Activated CD8-positive, alpha-beta memory T cell treated with anti-CD3 and anti-CD28 coated beads, Interleukin-2, amount 10 ng/mL, durations not matched to agents 7 days and 5 days (primary cell): ENCODE data around the gene TNFRSF9. TPM values are rescaled to one million over a fixed set of nuclear protein-coding genes. Genes with fewer than 3 reads are reported as not detected.

ENCODE experiments used
- ATAC-seq: fragments of 150-1000 bp; cut with Tn5 transposase; one replicate; pipeline ENCODE4 v1.10.0; 2021; ENCODE audit warnings: moderate library complexity
- CTCF ChIA-PET: fragments of 350-600 bp; sonication (Branson Sonifier 250); formaldehyde crosslinking; loops from one replicate; lab custom pipeline; 2021; ENCODE audit warnings: antibody characterized with exemption; lab: Charles Lee
- DNase-seq: peaks from one replicate; pipeline ENCODE4 v3.0.0-alpha.2; 2020
- H3K27ac Mint-ChIP-seq: one replicate; pipeline ENCODE4 v1.8.0; 2021; ENCODE audit warnings: mild to moderate bottlenecking, mixed read lengths
- H3K27me3 Mint-ChIP-seq: one replicate; pipeline ENCODE4 v1.8.0; 2021; ENCODE audit warnings: mixed read lengths
- H3K36me3 Mint-ChIP-seq: one replicate; pipeline ENCODE4 v1.8.0; 2021; ENCODE audit warnings: mild to moderate bottlenecking, mixed read lengths
- H3K4me1 Mint-ChIP-seq: one replicate; pipeline ENCODE4 v1.8.0; 2021; ENCODE audit warnings: mixed read lengths
- H3K4me3 Mint-ChIP-seq: one replicate; pipeline ENCODE4 v1.8.0; 2021; ENCODE audit warnings: mild to moderate bottlenecking, moderate library complexity, mixed read lengths
- H3K9me3 Mint-ChIP-seq: one replicate; pipeline ENCODE4 v1.8.0; 2022; ENCODE audit warnings: low read depth, mixed read lengths
- total RNA-seq, 2 experiments: library from RNA; stranded (reverse); gene quantifications; one replicate each; pipeline ENCODE4 v1.2.3, GENCODE V29; 2021

Gene TNFRSF9
- 10 to 100 TPM; 19.2 to 68.1 TPM for total RNA-seq

DNA sequence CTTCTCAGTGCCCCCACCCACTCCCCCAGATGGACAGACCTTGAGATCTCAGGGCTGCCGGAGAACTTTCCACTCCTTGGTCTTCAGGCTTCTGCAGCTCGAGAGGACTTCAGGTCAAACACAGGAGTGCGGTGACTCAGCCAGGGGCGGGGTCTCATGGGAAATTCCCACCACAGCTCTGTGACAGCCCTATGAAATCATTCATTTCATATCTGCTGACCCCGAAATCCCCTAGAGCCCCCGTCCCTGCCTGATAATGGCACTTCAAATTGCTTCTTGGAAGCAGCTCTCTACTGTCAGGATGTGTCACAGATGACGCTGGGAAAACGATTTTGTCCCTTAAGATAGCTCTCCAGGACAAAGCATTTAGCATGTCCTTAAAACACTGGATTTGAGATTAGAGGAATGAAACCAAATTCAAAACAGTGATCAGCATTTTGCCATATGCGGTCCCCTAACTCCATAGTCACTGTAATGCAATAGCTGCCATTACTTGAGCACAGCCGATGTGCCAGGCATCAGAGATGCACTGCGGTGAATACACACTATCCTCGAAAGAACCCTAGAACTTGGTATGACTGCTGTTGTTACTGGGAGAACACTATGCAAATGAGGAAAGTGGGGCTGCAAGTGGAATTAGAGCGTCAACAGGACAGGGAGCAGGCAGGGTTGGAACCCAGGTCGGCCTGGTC lies at the start of gene TNFRSF9:
Gene TNFRSF9 (minus strand): TSS at position 95 of the 692 bp plus-strand sequence. CDS start 845 bp downstream, outside the sequence.
- DNase-seq (peak; percentile 83), ATAC-seq (peak; percentile 79)
- Mint-ChIP-seq H3K9me3 (no peaks in the 10 kb centered on the region), H3K4me1 (peaks cover 62% of the 10 kb centered on the region), H3K27ac (peak within 1 kb of the TSS; percentile 71), H3K27me3 (no peaks in the 10 kb centered on the region), H3K36me3 (peaks cover 13% of the 10 kb centered on the region), H3K4me3 (peak within 1 kb of the TSS; percentile 71)
- CTCF ChIA-PET = interaction anchor here (0.9 to 4.4 kb wide), 6 partner anchors 8 to 272 kb away, joined by 3 to 24 read pairs (median 6); no protein-coding TSS in a partner anchor

DNA sequence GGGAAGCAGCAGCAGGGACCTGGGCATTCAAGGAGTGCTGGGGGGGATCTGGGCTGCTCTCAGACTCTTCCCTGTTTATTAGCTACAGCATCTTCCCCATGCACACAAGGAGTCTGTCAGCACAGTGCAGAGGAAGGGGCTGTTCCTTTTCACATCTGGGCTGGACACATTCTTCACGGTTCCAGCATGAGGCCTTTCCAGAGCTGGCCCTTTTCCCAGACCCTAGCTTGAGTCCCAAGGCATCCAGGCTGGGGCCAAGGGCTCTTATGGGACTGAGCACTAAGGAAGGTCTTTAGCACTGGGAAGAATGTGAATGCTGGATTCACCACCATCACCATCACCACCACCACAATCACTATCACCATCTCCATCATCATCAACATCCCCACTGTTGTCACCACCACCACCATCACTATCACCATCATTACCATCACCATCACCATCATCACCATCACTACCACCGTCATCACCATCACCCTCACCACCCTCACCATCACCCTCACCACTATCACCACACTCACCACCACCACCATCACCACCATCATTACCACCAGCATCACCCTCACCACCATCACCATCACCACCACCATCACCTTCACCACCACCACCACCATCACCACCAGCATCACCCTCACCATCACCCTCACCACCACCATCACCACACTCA lies 49.3 kb upstream of the TNFRSF9 start:
- CTCF ChIA-PET = interaction anchor here (4.3 kb wide), 1 partner anchor 15 kb away, joined by 14 read pairs; no protein-coding TSS in a partner anchor
- peaks cover 13% of the 10 kb centered on the region for H3K4me1 Mint-ChIP-seq
- no peaks in the 10 kb centered on the region for H3K27me3 Mint-ChIP-seq
- ATAC-seq (no peak), DNase-seq (no peak)
- peak overlapping the region; percentile 55 for H3K27ac Mint-ChIP-seq
- H3K36me3 Mint-ChIP-seq = peaks cover 41% of the 10 kb centered on the region
- H3K4me3 Mint-ChIP-seq = no peak overlapping the region
- peaks cover 7% of the 10 kb centered on the region for H3K9me3 Mint-ChIP-seq

DNA sequence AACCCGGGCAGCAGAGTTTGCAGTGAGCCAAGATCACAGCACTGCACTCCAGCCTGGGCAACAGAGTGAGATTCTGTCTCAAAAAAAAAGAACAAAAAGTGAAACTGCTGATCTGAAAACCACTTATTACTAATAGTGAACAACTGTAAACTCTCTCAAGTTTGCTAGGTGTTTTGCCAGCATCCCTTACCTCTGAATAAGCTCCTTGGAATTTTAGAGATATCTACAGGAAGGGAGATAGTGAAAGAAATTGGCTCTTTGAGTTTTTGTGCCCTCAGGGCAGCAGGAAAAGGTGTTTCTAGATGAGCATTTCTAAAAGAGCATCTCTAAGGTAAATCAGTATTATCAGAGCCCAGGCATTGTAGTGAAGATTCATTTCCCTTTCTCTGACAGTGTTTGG lies 47.9 kb upstream of the TNFRSF9 start:
- Mint-ChIP-seq H3K27ac (no peak overlapping the region), H3K9me3 (peaks cover 7% of the 10 kb centered on the region), H3K4me3 (no peak overlapping the region), H3K27me3 (no peaks in the 10 kb centered on the region), H3K36me3 (peaks cover 51% of the 10 kb centered on the region), H3K4me1 (peaks cover 3% of the 10 kb centered on the region)
- CTCF ChIA-PET = interaction anchor here (4.3 kb wide), 1 partner anchor 13 kb away, joined by 14 read pairs; no protein-coding TSS in a partner anchor
- no peak for ATAC-seq
- no peak for DNase-seq

DNA sequence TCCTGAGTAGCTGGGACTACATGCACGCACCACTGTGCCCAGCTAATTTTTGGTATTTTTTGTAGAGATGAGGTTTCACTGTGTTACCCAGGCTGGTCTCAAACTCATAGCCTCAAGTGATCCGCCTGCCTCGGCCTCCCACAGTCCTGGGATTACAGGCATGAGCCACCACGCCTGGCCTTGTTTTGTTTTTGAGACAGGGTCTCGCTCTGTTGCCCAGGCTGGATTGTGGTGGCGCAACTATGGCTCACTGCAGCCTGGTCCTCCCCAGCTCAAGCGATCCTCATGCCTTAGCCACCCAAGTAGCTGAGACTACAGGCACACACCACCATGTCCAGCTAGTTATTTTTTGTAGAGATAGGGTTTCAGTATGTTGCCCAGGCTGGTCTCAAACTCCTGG lies 46.9 kb upstream of the TNFRSF9 start:
- H3K27ac Mint-ChIP-seq = no peak overlapping the region
- peaks cover 4% of the 10 kb centered on the region for H3K4me1 Mint-ChIP-seq
- no peak overlapping the region for H3K4me3 Mint-ChIP-seq
- CTCF ChIA-PET = interaction anchor here (4.3 kb wide), 1 partner anchor 12 kb away, joined by 14 read pairs; no protein-coding TSS in a partner anchor
- H3K36me3 Mint-ChIP-seq = peaks cover 55% of the 10 kb centered on the region
- ATAC-seq (no peak), DNase-seq (no peak)
- no peaks in the 10 kb centered on the region for H3K27me3 Mint-ChIP-seq
- peaks cover 7% of the 10 kb centered on the region for H3K9me3 Mint-ChIP-seq

DNA sequence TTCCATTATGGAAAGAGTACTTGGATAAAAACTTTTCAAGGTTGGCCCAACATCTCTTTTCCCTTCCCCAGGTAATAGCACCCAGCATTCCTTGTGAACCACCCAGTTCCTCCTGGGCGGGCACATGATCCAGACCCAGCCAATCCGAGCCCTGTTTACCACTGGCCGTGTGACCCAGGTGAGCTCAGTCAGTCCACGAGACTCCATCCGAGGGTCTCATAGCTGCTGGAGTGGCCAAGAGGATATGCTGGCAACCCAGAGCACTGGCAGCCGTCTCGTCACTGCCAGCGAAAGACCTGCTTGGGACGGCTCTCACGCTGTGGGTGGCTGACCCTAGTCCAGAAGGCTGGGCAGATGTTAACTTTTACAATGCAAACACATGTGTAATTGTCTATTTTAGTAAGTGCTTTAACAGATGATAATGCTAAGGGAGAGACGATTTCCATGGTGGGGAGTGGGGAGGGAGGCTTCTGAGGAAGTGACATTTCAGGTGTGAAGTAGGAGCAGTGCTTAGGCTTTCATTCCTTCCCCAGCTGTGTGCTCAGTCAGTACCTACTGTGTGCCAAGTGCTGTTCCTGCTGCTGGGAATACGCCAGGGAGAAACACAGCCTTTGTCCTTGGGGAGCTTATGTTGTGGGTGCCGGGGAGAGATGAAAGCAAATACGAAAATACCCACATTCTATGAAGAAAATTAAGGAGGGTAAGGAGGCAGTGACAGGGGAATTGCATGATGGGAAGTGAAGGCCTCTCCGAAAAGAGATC lies 45.4 kb upstream of the TNFRSF9 start:
- H3K9me3 Mint-ChIP-seq = peaks cover 7% of the 10 kb centered on the region
- H3K27ac Mint-ChIP-seq = peak overlapping the region; percentile 8
- CTCF ChIA-PET = interaction anchor here (1.0 kb wide), 1 partner anchor 29 kb away, joined by 4 read pairs; no protein-coding TSS in a partner anchor
- DNase-seq (no peak), ATAC-seq (no peak)
- no peak overlapping the region for H3K4me3 Mint-ChIP-seq
- no peaks in the 10 kb centered on the region for H3K27me3 Mint-ChIP-seq
- peaks cover 8% of the 10 kb centered on the region for H3K4me1 Mint-ChIP-seq
- H3K36me3 Mint-ChIP-seq = peaks cover 61% of the 10 kb centered on the region

DNA sequence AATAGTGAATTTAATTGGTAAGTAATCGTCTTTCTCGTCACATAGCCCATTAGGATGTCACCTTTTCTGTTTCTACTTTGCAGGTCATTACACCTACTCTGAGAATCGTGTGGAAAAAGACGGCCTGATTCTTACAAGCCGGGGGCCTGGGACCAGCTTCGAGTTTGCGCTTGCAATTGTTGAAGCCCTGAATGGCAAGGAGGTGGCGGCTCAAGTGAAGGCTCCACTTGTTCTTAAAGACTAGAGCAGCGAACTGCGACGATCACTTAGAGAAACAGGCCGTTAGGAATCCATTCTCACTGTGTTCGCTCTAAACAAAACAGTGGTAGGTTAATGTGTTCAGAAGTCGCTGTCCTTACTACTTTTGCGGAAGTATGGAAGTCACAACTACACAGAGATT lies 44.2 kb upstream of the TNFRSF9 start:
- H3K27ac Mint-ChIP-seq = no peak overlapping the region
- no peak overlapping the region for H3K4me3 Mint-ChIP-seq
- H3K36me3 Mint-ChIP-seq = peaks cover 60% of the 10 kb centered on the region

DNA sequence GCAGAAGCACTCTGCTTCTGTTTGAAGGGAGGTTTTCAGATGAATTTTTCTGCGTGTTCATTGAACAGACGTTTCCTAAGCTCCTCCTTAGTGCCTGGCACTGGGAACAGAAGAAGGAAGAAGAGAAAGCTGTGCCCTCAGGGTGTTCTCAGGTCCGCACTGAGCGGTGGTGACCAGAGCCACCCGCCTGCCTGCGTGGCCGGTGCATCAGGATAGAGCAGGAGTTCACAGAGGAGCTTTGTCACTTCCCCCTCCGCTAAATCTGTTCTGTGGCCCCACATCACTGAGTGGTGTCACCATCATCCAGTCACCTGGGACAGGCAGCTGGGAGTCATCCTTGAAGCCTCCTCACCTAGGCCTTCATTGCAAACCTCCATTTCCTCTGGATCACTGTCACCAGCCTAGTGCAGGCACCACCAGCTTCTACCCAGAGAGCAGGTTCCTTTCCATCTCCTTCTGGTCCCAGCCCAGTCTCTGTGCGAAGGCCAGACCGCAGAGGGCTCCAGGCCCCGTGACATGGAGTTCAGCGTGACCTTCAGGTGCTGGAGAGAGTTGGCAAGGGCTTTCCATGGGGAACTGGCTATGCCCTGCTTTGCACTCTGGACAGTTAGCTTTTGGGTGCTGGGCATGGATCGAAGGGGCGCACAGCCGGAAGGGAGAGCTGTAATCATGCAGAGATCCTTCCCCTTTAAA lies 42.6 kb upstream of the TNFRSF9 start:
- Mint-ChIP-seq H3K9me3 (no peaks in the 10 kb centered on the region), H3K27ac (no peak overlapping the region), H3K27me3 (no peaks in the 10 kb centered on the region), H3K4me1 (peaks cover 10% of the 10 kb centered on the region), H3K4me3 (no peak overlapping the region), H3K36me3 (peaks cover 58% of the 10 kb centered on the region)
- CTCF ChIA-PET = interaction anchor here (0.7 to 3.1 kb wide), 10 partner anchors 8 to 410 kb away, joined by 3 to 11 read pairs (median 4); partner anchors contain the start of gene SLC45A1
- no peak for DNase-seq
- ATAC-seq = no peak

More for the DNA sequence above, 44.2 kb upstream of the TNFRSF9 start:
- Mint-ChIP-seq H3K4me1 (peaks cover 8% of the 10 kb centered on the region), H3K9me3 (no peaks in the 10 kb centered on the region), H3K27me3 (no peaks in the 10 kb centered on the region)
- ATAC-seq = no peak
- DNase-seq = no peak
- CTCF ChIA-PET = interaction anchor here (1.2 to 3.1 kb wide), 3 partner anchors 10 to 364 kb away, joined by 3 to 11 read pairs (median 8); no protein-coding TSS in a partner anchor

DNA sequence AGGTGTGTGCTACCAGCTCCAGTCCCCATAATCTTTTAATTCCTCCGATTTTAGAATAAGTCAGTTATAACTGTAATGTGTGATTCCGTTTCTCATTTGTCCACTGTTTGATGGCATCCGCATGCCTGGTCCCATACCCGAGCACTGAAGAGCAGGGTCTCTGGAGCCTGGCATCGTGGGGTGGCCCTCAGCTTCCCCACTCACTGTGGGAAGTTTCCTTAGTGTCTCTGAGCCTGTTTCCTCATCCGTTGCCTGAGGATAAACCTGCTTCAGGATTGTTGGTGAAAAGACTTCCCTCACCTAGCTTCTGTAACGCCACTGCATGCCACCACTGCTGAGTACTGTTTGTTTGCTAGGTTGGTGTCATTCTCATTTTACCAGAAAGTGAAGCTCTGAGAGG lies 40.3 kb upstream of the TNFRSF9 start:
- no peak for DNase-seq
- H3K27ac Mint-ChIP-seq = no peak overlapping the region
- no peaks in the 10 kb centered on the region for H3K9me3 Mint-ChIP-seq
- no peak for ATAC-seq
- H3K27me3 Mint-ChIP-seq = no peaks in the 10 kb centered on the region
- peaks cover 49% of the 10 kb centered on the region for H3K36me3 Mint-ChIP-seq
- CTCF ChIA-PET = interaction anchor here (0.7 to 2.4 kb wide), 11 partner anchors 8 to 370 kb away, joined by 3 to 13 read pairs (median 3); no protein-coding TSS in a partner anchor
- peaks cover 6% of the 10 kb centered on the region for H3K4me1 Mint-ChIP-seq
- no peak overlapping the region for H3K4me3 Mint-ChIP-seq

DNA sequence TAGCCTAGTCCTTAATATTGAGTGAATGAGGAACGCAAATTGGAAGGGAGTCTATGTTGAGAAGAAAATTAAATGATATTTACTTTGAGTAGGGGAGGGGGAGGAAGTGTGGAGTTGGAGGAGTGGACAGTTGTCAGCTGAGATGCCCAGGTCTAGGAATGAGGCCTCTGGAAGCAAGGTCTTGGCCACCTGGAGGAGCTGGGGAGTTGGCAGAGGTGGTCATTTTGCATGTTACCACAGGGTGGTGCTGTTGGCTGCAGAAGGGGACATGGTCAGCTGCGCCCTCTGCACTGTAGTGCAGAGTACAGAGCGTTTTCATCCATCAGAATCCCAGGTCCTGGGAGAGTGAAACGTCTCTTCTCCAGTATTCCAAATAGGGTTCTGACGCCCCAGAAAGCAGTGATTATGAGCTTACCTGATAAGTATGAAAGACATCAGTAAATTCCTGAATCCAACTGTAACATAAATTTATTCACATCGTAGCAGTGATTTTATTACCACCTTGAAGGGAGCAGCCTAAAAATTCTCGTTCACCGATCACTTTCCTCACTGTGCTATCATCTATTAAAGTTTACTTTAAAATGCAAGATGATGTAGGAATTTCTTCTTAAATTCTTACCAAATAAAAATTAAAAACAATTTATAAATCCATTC lies 34.7 kb upstream of the TNFRSF9 start:
- H3K27me3 Mint-ChIP-seq = no peaks in the 10 kb centered on the region
- ATAC-seq = peak; percentile 75
- H3K27ac Mint-ChIP-seq = no peak overlapping the region
- H3K9me3 Mint-ChIP-seq = no peaks in the 10 kb centered on the region
- H3K36me3 Mint-ChIP-seq = peaks cover 47% of the 10 kb centered on the region
- CTCF ChIA-PET = interaction anchor here (0.9 to 3.0 kb wide), 18 partner anchors 9 to 383 kb away, joined by 3 to 14 read pairs (median 4); no protein-coding TSS in a partner anchor
- DNase-seq = peak; percentile 52
- no peak overlapping the region for H3K4me3 Mint-ChIP-seq
- H3K4me1 Mint-ChIP-seq = peaks cover 15% of the 10 kb centered on the region

DNA sequence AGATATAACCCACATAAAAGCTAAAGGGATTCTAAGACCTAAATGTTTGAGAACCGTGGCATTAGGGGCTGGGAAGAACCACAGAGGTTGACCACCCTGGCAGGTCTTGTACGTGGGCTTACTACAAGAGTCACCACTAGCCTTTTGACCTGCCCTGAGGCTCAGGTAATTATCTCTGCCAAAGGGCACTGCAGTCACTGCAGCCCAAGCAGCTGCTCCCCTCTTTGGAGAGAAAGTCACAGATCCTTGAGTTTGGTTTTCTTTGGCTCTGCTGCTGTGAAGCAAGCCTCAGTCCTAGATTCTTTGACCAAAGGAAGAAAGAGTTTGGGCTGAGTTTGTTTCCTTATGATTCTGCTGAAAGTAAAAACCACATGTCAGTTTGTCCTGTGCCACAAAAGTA lies 32.4 kb upstream of the TNFRSF9 start:
- ATAC-seq (no peak), DNase-seq (no peak)
- Mint-ChIP-seq H3K9me3 (no peaks in the 10 kb centered on the region), H3K27me3 (no peaks in the 10 kb centered on the region), H3K27ac (peak overlapping the region; percentile 3), H3K4me1 (peaks cover 13% of the 10 kb centered on the region), H3K36me3 (peaks cover 51% of the 10 kb centered on the region), H3K4me3 (no peak overlapping the region)
- CTCF ChIA-PET = interaction anchor here (0.7 to 1.3 kb wide), 3 partner anchors 8 to 342 kb away, joined by 3 to 4 read pairs (median 3); no protein-coding TSS in a partner anchor

DNA sequence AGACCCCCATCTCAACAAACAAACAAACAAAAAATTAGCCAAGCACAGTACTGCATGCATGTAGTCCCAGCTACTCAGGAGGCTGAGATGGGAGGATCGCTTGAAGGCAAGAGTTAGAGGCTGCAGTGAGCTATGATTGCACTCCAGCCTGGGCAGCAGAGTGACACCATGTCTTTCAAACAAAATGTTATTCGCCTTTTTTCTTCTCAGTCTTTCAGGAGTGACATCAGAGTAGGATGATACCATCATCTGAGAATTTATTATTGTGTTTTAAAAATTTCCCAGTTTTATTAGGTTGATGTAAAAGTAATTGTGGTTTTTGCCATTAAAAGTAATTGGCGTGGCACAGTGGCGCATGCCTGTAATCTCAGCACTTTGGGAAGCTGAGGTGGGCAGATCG lies 31.6 kb upstream of the TNFRSF9 start:
- ATAC-seq (no peak), DNase-seq (no peak)
- CTCF ChIA-PET = interaction anchor here (1.2 kb wide), 1 partner anchor 9 kb away, joined by 4 read pairs; no protein-coding TSS in a partner anchor
- peaks cover 52% of the 10 kb centered on the region for H3K36me3 Mint-ChIP-seq
- H3K27me3 Mint-ChIP-seq = no peaks in the 10 kb centered on the region
- no peak overlapping the region for H3K4me3 Mint-ChIP-seq
- no peaks in the 10 kb centered on the region for H3K9me3 Mint-ChIP-seq
- H3K27ac Mint-ChIP-seq = no peak overlapping the region
- peaks cover 17% of the 10 kb centered on the region for H3K4me1 Mint-ChIP-seq

DNA sequence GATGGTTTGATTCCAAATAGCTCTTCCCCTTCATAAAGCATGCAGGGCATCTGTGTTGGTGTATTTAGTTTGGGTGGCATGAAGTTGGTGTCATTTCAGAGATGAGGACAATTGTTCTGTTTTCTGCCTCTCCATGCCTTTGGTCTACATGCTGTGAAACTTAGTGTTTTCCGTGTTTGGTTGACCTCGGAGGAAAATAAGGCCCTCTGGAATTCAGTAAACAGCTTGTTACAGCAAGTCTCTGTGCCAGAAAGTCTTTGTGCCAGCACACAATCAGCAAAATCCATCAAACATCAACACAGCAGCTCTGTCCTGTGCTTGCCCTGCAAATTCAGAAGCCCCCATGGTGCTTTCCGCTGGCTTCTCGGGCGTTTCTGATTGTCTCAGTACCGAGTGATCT lies 30.4 kb upstream of the TNFRSF9 start:
- H3K9me3 Mint-ChIP-seq = no peaks in the 10 kb centered on the region
- CTCF ChIA-PET = interaction anchor here (0.9 kb wide), 1 partner anchor 11 kb away, joined by 4 read pairs; no protein-coding TSS in a partner anchor
- no peak overlapping the region for H3K27ac Mint-ChIP-seq
- H3K27me3 Mint-ChIP-seq = no peaks in the 10 kb centered on the region
- H3K4me3 Mint-ChIP-seq = no peak overlapping the region
- peaks cover 27% of the 10 kb centered on the region for H3K4me1 Mint-ChIP-seq
- ATAC-seq = no peak
- no peak for DNase-seq
- peaks cover 60% of the 10 kb centered on the region for H3K36me3 Mint-ChIP-seq
